GM18951 (cell line): ENCODE measurements around the gene OR13G1.

ENCODE experiments used
- POLR2A ChIP-seq: IDR thresholded peaks from 4 replicates; pipeline ENCODE4 v1.6.1; 2011; ENCODE audit warnings: mild to moderate bottlenecking; ENCODE audit not compliant: insufficient read length, insufficient read depth; ENCODE audit errors: extremely low read depth
- in situ Hi-C: fragments of 300-500 bp; cut with MboI; formaldehyde crosslinking; loops from one replicate; pipeline ENCODE4 v1.12.0; 2022; ENCODE audit warnings: low sequenced_read_pairs, mixed read lengths, inconsistent platforms; ENCODE audit not compliant: unreplicated experiment

The OR13G1 gene

DNA sequence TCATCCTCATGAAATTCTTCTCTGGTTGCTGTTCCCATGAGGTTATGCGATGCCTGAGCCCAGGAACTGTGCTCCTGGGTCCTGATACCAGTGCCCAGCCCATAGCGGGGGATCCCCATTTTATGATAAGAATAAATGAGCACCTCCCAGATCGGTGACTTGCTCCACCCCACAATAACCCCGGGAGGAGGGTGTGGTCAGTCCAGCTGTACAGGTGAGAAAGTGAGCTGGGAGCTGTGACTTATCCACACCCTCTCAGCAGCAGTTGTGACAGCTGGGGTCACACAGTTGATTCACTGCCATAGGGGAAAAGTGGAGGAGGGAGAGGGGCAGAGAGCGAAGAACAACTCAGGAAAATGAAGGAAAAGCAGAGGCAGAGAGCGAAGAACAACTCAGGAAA lies 40.8 kb downstream of the OR13G1 start:
- TF ChIP-seq POLR2A, result no peak
- in situ Hi-C loops, result no loop called here

- in situ Hi-C loops, result no loop called here
- no peak for TF ChIP-seq POLR2A
These were observed 41.5 kb downstream of the OR13G1 start for GRCh38 chr1:247638011-247638410.

- in situ Hi-C loops, result no loop called here
- no peak for TF ChIP-seq POLR2A
These were observed 51.6 kb downstream of the OR13G1 start for GRCh38 chr1:247627951-247628350.
